Daoy (cell line): Measurements from ENCODE around the gene RASGRP3. TPM values are rescaled to one million over a fixed set of nuclear protein-coding genes. Genes with fewer than 3 reads are reported as not detected.

Experiments
- DNase-seq: peaks from one replicate; pipeline ENCODE4 v3.0.0-alpha.2; 2015; ENCODE audit warnings: low read depth
- total RNA-seq: library from RNA; depleted of rRNA; stranded (reverse); fragments of >200 nt; shearing (Covaris generic); gene quantifications from 2 replicates; pipeline ENCODE4 v1.2.3, GENCODE V29; 2014

RASGRP3 gene
- total RNA-seq, 1 experiment from 2014 or later = 6.7 TPM

DNA sequence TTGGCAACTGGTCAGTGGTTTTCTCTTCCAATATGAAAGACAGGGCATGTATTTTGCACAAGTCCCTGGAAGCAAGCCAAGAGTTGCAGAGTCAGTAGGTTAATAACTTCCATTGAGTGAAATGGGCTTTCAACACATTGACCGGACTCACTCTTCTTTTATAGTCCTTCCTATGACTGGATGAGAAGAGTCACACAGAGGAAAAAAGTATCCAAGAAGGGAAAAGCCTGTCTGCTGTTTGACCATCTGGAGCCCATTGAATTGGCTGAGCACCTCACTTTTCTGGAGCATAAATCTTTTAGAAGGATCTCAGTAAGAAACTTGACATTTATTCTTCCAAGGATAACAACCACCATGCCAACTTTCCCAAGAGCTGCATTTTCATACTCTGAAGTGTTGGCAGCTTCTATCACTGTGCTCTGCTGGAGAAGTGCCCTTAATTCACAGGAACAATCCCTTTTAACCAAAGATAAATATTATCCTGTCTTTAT lies 45.4 kb downstream of the RASGRP3 start:
- no peak for DNase-seq

DNA sequence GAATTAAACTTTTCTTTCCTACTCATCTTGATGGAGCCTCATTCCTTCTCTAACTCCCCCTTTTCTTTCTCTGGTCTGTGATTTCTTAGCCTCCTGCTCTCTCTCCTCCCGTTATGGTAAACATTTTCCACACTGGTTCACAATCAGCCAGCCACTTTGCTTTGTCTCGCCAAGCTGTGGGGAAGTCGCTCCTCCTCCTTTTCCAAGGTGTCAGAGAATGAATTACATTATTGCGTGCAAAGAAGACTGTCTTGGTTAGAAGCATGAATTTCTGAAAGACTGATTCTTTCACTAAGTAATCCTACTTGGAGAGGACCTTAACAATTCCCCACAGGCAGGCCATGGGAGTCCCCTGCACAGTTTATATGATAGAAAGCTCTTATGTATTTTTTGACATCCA lies 46.1 kb downstream of the RASGRP3 start:
- peak; percentile 17 for DNase-seq

DNA sequence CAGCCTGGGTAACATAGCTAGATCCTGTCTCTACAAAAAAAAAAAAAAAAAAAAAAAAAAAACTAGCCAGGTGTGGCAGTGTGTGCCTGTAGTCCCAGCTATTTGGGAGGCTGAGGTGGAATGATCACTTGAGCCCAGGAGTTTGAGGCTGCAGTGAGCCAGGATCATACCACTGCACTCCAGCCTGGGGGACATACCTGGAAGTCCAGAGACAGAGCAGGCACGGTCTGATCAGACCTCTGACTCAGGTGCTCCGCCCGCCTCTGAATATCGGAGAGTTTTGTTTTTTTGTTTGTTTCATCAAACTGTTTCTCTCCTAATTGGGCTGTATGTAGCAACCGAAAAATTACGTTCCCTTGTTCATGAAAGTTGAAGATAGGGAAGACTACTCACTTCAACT lies 49.2 kb downstream of the RASGRP3 start:
- no peak for DNase-seq

DNA sequence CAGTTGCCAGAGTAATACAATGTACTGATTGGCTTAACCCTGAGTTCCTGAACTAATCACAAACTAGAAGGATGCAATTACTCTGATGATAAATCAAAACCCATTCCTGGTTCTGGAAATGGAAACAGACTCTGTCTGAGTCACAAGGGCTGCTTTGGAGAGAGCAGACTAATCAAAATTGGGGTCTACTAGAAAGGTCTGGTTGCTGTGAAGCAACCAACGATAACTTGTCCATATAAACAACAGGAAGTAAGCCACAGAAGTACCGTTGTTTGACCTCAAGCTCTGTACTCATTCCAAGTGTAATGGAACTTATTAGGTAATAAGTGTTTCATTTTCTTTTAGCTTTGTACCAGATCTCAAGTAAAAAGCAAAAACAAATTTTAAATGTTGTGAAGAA lies 49.7 kb downstream of the RASGRP3 start:
- no peak for DNase-seq

DNA sequence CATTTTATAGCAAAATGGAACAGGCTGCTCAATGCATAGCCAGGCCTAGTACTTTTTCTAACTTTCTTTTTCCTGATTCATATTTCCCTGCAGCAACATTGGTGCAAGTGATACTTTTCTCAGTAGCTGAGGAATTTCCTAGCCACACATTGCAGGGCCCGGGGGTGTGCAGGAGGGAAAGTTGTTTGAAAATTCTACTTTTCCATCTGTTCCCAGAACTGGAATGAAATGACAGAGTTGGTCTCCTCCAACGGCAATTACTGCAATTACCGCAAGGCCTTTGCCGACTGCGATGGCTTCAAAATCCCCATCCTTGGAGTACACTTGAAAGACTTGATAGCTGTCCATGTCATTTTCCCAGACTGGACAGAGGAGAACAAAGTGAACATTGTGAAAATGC lies 50.5 kb downstream of the RASGRP3 start:
- no peak for DNase-seq

DNA sequence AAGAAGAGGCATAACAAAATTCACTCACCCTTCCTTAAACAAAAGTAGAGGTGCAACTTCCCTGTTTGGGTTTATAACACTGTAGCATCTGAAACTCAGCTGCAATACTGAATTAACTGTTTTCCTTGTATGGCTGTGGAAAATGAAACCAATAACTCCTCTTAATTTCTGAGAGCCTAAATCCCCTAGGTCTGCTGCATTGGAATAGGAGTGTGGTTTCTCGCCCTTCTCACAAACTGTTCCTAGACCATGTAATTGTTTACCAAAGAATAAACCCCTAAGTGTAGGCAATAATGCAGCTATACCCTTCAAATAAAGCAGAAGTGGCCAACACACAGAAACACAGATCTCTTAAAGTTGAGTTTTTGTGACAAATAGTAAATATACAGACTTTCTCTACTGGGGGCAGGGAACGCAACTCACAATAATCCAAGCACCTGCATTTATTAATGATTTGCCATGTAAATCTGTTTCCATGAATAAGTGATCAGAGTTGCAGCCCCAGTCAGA lies 52.0 kb downstream of the RASGRP3 start:
- no peak for DNase-seq

DNA sequence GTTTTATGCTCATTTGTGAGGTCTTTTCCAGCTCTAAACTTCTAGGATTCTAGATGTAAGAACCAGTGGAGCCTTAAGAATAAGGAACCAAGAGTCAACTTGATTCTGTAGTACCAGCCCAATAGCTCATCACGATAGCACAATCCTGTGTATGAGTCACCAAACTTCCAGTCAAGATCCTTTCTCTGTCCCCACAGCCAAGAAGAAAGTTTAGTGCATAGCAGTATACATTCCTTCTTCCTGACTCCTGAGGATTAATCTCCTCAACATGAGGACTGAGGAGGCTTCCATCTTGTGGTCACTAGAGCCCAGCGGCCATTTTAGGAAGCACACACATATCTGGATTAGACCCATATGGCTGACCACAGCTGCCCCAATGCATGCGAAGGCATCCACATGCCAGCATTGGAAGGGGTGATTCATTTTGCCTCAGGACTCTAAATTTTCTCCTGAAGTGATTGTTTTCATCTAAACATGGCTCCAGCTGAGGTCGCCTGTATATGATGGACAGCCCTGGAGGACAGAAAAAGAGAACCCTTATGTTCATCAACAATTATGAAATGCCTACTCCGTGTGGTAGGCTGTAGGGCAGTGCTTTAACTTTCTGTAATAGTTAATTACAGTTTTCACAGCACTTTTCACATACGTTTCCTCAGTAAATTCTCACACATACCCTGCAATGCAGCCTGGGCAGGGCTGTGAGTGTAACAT lies 53.5 kb downstream of the RASGRP3 start:
- peak; percentile 86 for DNase-seq

DNA sequence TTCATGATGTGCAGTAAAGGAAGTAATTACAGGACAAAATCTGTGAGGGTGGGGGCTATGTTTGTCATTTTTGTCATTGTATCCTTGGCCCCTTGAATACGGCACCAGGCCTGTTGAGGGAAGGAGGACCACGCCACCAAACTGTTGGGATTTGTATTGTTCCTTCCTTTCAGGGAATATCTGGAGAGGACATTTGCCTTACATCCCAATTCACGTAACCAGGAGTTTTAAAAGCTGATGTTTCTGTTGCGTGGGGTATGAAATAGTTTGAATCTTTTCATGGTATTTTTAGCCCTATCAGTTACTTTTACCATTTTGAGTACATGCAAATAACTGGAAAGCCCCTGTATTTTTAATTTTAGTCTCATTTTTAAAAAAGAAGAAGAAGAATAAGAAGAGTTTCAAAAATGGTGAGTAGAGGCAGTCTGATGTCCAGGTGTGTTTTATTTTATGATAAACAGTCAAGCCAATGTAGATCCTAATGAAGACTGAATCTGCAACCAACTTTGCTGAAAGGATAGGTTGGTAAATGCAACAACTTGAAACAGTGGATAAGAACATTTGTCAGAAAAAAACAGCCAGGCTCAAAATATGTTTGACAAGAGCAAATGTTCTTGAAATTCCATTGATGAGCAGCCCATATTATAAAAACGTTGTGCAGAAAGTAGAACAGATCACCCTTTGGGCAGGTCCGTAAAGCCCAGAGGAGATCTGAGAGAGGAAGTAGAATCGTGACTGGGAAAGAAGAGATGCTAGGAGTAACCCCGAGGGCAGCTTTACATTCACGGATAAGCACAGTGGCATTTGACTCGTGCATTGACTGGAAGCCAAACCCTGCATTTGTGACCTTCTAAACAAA lies 54.5 kb downstream of the RASGRP3 start:
- peak; percentile 25 for DNase-seq

DNA sequence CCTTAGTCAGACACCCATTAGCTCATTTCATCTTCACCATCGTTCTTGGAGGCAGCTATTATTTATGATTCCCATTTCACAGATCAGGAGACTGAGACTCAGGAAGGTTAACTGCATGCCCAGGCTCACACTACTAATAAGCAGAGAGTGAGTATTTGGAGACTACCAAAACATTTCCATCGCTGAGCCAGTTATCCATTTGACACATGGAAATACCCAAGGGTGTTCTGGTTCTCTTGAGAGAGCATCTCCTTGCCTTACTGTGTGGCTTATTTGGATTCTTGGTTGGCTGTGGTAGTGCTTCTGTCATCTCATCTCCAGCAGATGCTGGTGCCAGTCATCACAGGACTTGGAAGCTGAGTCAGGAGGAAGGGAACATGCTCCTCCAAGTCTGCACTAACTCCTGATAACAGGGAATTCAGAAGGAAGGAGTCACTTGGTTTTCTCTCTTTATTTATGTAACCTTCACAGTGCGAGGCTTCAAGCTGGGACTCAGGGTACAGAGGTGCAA lies 55.2 kb downstream of the RASGRP3 start:
- no peak for DNase-seq

DNA sequence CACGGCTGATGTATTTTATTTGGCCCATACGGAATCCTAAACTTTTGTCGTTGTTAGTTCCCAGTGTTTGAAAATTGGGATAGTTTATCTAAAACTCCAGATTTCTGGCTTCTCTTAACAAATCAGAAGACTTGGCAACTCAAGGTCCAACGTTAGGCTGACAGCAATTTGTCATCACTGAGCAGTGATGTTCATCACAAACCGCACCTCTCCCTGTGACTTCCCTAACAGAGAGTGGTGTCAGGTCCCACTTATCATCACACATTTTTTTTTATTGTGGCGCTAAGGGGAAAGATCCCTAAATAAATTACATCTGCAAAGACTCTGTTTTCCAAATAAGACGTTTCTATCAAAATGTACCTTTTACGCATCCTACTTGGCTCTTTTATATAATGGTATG lies 55.7 kb downstream of the RASGRP3 start:
- no peak for DNase-seq

DNA sequence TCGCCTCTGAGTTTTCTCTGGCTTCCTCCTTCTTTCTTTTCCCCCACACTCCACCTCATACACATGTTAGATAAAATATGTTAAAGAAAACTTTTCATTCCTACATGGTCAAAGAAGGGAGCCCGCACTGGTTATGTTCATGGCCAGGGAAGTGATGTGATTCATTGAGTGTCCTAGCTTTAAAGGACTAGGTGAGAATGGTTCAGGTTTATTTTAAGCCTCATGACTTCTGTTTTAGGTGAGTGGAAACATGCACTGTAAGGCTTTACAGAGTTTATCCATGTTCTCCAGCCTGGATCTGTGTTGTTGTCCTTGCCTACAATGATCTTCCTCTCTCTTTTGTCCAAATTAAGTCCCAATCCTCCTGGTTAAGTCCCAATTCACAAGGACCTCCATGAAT lies 56.5 kb downstream of the RASGRP3 start:
- DNase-seq = no peak

DNA sequence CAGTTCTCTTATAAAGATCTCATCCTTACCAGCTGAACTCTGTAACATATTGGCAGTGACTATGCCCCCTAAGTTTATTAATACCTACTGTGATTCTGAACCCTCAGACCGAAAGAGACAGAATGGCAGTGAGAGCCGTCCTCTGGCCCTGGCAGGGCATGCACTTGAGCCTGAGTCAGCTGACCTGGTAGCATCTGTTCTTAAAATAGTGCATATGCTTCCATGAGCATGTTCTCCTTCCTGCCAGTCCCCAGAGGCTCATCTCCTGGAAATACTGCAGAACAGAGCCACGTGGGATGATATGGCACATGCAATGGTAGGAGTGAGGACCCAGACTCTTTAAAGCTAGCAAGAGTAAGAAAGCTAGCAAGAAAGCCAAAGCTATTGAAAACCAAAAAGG lies 59.0 kb downstream of the RASGRP3 start:
- no peak for DNase-seq

DNA sequence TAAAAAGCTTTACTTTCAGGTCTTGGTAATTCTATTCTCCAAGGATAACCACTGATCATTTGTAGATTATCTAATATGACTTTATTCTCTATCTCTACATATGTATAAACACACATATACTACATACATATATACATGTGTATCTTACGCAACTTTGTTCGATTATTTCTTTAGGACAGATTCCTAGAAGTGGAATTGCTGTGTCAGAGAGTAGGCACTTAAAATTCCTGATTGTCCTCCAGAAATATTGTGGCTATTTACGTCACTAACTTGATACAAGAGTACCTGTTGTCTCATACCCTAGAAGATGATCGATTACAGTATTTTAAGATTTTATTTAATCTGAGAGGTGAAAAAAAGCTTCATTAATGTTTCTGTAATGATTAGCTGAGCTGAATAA lies 64.8 kb downstream of the RASGRP3 start:
- DNase-seq = no peak

DNA sequence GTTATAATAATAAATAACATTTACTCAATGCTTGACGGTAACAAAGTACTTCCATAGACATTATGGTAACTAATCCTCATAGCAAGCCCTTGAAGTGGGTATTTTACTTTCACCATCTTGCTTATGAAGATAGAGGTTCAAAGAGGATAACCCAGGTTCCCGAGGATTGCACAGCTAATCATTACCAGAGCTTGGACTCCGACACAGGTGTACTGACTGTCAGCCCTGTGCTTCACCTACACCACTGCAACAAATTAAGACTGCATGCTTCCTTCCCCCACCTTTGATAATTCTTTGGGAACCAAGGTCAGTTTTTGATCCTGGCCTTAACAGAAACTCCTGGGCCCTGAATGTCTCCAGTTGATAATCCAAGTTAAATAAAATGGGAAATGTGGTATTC lies 73.8 kb downstream of the RASGRP3 start:
- no peak for DNase-seq

DNA sequence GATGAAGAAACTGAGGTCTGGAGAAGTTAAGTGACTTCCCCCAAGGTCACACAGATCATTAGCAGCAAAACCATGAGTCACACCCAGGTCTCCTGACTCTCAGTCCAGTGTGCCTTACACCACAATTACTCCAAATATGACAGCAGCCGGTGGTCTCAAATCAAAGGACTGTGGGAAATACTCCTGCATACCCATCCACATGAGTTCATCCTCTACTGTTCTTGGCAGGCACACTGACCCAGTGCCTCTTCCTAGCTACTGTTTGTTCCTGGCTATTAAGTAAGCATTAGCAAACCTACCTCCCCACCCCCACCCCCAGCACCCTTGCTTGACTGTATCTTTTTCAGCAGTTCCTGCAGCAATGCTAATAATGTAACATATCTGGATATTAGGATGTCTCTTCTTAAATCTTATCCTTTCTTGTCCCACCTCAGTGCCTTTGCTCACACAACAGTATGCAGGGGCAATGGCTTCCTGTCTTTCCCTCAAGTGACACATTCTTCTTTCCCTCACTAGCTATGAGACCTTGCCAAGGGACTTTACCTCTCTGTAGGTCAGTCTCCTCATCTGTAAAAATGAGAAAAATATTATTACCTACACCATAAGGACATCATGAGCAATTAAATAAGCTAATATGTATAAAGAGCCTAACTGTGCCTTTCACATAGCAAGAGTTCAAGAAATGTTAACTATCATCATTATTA lies 76.5 kb downstream of the RASGRP3 start:
- DNase-seq = no peak

DNA sequence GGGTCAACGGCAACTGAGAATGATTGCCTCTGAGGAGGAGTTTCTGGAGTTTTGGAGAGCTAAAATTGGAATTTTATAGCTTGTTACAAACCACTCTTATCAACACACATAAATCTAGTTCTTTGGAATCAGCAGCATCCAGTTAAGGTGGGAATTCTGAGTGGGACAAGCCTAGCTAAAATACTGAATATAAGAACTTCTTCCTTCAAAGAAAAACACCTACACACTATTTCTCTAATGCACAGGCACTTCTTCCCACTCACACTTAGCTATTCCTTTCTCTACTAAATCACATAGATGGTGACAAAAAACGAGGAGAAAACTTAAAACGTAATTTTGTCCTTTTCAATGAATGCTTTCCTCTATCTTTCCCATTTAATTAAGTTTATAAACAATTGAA lies 79.2 kb downstream of the RASGRP3 start:
- DNase-seq = no peak

DNA sequence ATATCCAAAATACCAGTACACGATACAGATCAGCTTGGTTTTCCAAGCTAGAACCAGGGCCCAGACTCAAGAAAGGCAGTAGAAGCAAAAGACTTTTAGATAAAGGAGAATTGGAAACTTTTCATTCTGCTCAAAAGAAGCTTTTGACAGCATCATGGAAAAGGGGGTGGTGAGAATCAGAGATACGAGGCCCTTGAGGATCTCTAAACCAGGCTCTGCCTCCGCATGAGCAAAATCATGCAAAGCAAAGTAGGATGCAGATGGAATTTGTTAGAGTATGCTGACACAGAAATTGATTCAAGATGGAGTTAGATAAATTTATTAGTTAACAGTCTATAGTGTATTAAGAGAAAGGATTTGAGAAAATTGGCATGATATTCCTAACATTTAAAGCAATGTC lies 82.9 kb downstream of the RASGRP3 start:
- DNase-seq = no peak

DNA sequence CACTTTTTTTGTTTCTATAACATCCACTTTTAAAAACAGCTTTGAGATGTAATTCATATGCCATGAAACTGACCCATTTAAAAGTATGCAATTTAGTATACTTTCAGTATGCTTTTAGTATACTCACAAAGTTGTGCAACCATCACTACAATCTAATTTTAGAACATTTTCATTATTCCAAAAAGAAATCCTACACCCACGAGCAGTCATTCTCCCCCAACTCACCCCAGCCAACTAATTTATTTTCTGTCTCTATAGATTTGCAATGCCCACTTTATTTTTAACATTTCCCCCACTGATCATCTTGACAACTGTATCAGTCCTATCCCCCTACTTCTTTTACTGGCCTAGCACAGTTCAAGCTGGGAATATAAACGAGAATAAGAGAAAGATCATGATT lies 83.6 kb downstream of the RASGRP3 start:
- no peak for DNase-seq

DNA sequence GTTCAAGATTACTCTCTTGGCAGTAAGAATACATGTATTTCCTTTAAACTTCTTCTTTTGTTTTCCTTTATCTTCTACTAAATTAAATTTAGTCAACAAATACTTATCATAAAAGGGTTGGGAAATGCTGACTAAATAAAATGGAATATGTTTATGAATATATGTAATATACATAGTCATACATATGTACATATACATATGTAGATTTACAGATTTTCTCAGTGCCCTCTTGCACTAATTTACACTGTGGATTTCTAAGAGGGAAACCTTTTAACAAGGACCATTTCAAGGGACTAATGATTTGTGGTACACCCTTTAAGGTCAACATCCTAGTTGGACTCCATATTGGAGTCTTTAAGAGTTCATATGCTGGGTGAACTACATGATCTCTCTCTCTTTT lies 85.4 kb downstream of the RASGRP3 start:
- no peak for DNase-seq

DNA sequence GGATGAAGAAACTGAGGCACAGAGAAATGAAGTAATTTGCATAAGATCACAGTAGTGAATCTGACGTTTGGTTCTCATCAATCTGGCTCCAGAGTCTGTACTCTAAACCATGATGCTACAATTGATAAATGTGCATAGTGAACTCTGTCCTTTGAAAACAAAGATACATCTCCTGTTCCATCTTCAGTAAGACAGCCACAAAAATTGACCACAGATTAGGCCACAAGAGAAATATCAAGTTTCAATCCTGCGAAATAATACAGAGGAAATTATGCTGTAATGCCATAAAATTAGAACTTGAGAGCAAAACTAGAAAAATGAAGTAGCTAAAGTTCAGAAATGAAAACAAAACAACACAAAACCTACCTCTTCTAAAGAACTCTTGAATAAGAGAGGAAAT lies 94.2 kb downstream of the RASGRP3 start:
- no peak for DNase-seq

DNA sequence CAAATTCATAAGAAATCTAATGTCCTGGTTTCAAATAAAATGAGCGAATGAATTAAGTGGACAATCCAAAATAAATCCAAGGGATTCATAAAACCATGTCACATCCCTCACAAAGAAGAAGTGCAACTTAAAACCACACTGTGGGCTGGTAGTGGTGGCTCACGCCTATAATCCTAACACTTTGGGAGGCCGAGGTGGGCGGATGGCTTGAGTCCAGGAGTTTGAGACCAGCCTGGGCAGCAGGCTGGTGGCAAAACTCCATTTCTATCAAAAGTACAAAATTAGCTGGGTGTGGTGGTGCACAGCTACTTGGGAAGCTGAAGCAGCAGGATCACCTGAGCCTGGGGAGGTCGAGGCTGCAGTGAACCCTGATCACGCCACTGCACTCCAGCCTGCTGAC lies 97.2 kb downstream of the RASGRP3 start:
- no peak for DNase-seq

DNA sequence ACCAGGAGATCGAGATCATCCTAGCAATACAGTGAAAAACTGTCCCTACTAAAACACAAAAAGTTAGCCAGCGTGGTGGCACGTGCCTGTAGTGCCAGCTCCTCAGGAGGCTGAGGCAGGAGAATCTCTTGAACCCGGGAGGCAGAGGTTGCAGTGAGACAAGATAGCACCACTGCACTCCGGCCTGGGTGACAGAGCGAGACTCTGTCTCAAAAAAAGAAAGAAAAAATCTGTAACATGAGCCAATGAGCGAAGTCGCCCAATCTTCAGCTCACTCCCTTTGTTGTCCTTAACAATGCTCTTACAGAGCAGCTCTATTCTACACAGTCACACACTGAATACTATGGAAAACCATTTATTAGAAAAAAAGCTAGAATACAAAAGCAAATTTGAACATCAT lies 100.6 kb downstream of the RASGRP3 start:
- no peak for DNase-seq
